HG03139 (cell line): Measurements from ENCODE around the gene ZNF407.

ENCODE experiments used
- ATAC-seq: cut with Tn5 transposase; IDR thresholded peaks from one replicate; pipeline ENCODE4 v1.9.1; 2021; ENCODE audit not compliant: unreplicated experiment

The ZNF407 gene

GRCh38 chr18:75041586-75041985 lies 443.9 kb downstream of the ZNF407 start:
- ATAC-seq: no peak

GRCh38 chr18:75043478-75043877 lies 445.8 kb downstream of the ZNF407 start:
- no peak for ATAC-seq

GRCh38 chr18:75044296-75044695 lies 446.6 kb downstream of the ZNF407 start:
- no peak for ATAC-seq

GRCh38 chr18:75044791-75045190 lies 447.1 kb downstream of the ZNF407 start:
- no peak for ATAC-seq

- no peak for ATAC-seq
Measured at GRCh38 chr18:75045272-75045671, 447.6 kb downstream of the ZNF407 start.

GRCh38 chr18:75047240-75047961 lies 449.7 kb downstream of the ZNF407 start:
- no peak for ATAC-seq

GRCh38 chr18:75048776-75049454 lies 451.2 kb downstream of the ZNF407 start:
- no peak for ATAC-seq

GRCh38 chr18:75049455-75049789 lies 451.8 kb downstream of the ZNF407 start:
- no peak for ATAC-seq

GRCh38 chr18:75051757-75052156 lies 454.1 kb downstream of the ZNF407 start:
- no peak for ATAC-seq

- ATAC-seq: no peak
Measured at GRCh38 chr18:75052475-75052874, 454.8 kb downstream of the ZNF407 start.

- ATAC-seq: no peak
Measured at GRCh38 chr18:75053028-75053629, 455.5 kb downstream of the ZNF407 start.

GRCh38 chr18:75054046-75054445 lies 456.4 kb downstream of the ZNF407 start:
- ATAC-seq: no peak

- no peak for ATAC-seq
Measured at GRCh38 chr18:75054611-75055010, 456.9 kb downstream of the ZNF407 start.

- no peak for ATAC-seq
Measured at GRCh38 chr18:75057169-75057960, 459.7 kb downstream of the ZNF407 start.

- ATAC-seq: no peak
Measured at GRCh38 chr18:75060185-75060584, 462.5 kb downstream of the ZNF407 start.

- ATAC-seq: no peak
Measured at GRCh38 chr18:75062297-75062886, 464.7 kb downstream of the ZNF407 start.

GRCh38 chr18:75063196-75063595 lies 465.5 kb downstream of the ZNF407 start:
- ATAC-seq: no peak

GRCh38 chr18:75063615-75064512 lies 466.2 kb downstream of the ZNF407 start:
- ATAC-seq: no peak

- ATAC-seq: no peak
Measured at GRCh38 chr18:75064513-75064905, 466.8 kb downstream of the ZNF407 start.
